ENCODE results near the gene PARP3. TPM values are rescaled to one million over a fixed set of nuclear protein-coding genes. Genes with fewer than 3 reads are reported as not detected.
A peak's percentile ranks its signal among the peaks of the same experiment; 100 is the strongest.
"Not testable (repeated sequence)": the region's sequence is repeated elsewhere in the genome, so short reads cannot be mapped to it uniquely, and the experiment has no call there.

PARP3 gene
- total RNA-seq, 1 donor from 2014 or later, result 12.7 TPM

DNA sequence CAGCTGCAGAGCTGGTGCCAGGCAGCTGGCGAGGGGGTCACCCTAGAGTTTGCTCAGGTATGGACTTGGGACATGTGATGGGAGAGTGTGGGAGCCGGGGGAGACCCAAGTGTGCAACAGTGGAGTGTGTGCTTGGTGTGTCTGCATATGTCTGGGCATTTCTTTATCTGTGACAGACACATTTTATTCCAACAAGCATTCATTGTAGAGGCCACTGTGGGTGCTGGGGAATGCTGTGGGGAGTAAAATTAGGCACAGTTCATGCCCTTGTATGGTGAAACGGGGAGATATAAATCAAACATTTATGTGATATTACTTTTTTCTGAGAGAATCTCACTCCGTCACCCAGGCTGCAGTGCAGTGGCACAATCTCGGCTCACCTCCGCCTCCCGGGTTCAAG is 45.4 kb downstream of the PARP3 start:
- no peak for DNase-seq
- Mint-ChIP-seq H3K4me1 (peaks cover 19% of the 10 kb centered on the region), H3K4me3 (no peak overlapping the region), H3K27me3 (no peaks in the 10 kb centered on the region), H3K36me3 (ENCODE audit: low read depth) (peaks cover 15% of the 10 kb centered on the region), H3K9me3 (no peaks in the 10 kb centered on the region), H3K27ac (no peak overlapping the region)
- intact Hi-C loops (cut with micrococcal nuclease), result loop anchor here (10.0 kb wide), 1 partner anchor 547 kb away; the partner anchor contains the start of genes NT5DC2 and UQCC5
- no peak for ATAC-seq (ENCODE audit: low read depth)
- TF ChIP-seq, protein P1, sequence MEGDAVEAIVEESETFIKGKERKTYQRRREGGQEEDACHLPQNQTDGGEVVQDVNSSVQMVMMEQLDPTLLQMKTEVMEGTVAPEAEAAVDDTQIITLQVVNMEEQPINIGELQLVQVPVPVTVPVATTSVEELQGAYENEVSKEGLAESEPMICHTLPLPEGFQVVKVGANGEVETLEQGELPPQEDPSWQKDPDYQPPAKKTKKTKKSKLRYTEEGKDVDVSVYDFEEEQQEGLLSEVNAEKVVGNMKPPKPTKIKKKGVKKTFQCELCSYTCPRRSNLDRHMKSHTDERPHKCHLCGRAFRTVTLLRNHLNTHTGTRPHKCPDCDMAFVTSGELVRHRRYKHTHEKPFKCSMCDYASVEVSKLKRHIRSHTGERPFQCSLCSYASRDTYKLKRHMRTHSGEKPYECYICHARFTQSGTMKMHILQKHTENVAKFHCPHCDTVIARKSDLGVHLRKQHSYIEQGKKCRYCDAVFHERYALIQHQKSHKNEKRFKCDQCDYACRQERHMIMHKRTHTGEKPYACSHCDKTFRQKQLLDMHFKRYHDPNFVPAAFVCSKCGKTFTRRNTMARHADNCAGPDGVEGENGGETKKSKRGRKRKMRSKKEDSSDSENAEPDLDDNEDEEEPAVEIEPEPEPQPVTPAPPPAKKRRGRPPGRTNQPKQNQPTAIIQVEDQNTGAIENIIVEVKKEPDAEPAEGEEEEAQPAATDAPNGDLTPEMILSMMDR (IDR thresholded peaks at IDR 0.05), result no peak
- ChIA-PET POLR2A (interaction anchor here (0.5 to 1.4 kb wide), 2 partner anchors 8 to 15 kb away, joined by 3 to 6 read pairs; partner anchors contain the start of gene RPL29), CTCF (no interaction called here)

DNA sequence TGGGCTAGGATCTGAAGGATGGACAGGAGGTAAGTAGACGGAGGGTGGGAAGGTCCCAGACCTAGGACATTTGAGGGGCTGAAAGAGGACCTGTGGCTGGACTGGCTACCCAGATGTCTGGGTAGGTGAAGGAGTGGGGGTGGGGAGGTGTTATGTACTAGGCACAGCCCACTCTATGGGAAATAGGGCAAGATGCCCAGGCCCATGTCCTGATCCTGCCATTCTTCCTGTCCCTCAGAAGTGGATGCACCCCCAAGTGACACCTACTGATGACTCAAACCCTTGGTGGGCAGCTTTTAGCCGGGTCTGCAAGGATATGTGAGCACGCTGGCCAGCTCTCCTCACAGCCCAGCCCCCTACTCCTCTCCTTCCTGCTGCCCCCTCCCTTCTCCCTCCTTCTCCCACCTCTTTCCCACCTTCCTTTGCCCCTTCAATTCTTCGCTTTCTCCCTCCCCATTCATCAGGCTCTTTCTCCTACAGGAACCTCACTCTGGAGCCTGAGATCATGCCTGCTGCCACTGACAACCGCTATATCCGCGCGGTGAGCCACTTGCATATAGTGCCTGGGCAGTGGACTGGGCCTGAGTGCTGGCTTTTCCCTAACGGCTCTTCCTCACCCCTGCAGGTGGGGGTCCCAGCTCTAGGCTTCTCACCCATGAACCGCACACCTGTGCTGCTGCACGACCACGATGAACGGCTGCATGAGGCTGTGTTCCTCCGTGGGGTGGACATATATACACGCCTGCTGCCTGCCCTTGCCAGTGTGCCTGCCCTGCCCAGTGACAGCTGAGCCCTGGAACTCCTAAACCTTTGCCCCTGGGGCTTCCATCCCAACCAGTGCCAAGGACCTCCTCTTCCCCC is 46.4 kb downstream of the PARP3 start:
- Mint-ChIP-seq H3K9me3 (no peaks in the 10 kb centered on the region), H3K36me3 (ENCODE audit: low read depth) (peaks cover 23% of the 10 kb centered on the region), H3K4me1 (peaks cover 20% of the 10 kb centered on the region), H3K27ac (peak overlapping the region; percentile 15), H3K4me3 (no peak overlapping the region), H3K27me3 (no peaks in the 10 kb centered on the region)
- intact Hi-C loops (cut with micrococcal nuclease), result loop anchor here (10.0 kb wide), 1 partner anchor 546 kb away; the partner anchor contains the start of genes NT5DC2 and UQCC5
- ChIA-PET CTCF (no interaction called here), POLR2A (no interaction called here)
- DNase-seq (no peak), ATAC-seq (ENCODE audit: low read depth) (no peak)
- TF ChIP-seq, protein P1 (IDR thresholded peaks at IDR 0.05), result no peak

DNA sequence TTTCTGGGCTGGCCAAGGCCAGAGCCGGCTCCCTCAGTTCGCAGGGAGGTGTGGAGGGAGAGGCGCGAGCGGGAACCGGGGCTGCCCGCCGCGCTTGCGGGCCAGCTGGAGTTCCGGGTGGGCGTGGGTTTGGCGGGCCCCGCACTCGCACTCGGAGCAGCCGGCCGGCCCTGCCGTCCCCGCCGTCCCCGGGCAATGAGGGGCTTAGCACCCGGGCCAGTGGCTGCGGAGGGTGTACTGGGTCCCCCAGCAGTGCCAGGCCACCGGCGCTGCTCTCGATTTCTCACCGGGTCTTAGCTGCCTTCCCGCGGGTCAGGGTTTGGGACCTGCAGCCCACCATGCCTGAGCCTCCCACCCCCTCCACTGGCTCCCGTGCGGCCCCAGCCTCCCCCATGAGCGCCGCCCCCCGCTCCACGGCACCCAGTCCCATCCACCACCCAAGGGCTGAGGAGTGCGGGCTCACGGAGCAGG is 48.4 kb downstream of the PARP3 start:
- POLR2A ChIA-PET, result interaction anchor here (0.7 to 2.9 kb wide), 2 partner anchors 9 to 255 kb away, joined by 4 to 36 read pairs; partner anchors contain the start of gene ACY1
- intact Hi-C loops (cut with micrococcal nuclease), result not testable (repeated sequence)

DNA sequence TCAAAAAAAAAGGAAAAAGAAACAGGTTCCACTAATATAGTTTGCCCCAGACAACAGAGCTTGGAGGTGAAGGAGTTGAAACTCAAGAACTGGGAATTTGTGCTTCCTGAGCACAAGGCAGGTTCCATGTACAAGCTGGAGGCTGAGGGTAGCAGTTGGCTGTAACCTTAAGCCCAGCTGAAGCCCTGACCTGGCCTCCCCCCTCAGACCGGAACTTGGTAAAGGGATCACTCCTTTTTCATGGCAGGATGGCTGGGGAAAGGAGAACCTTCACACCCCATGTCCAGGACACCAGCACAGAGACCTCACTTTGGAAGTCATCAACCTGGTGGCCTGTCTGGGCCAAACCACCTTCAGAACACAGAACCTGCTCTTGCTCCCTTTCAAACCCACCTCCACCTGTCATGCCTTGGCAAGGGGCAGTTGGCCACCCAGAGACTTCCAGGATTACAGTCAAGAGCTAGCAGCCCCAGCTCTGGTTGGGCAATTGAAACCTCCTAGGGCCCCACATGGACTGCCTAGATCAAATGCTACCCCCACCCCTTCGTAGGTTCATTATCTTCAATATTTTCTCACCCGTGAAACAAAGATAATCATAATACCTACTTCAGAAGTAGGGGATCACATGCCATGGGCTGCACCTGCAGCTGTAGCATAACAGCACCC is 50.0 kb downstream of the PARP3 start:
- no peaks in the 10 kb centered on the region for H3K27me3 Mint-ChIP-seq
- TF ChIP-seq, protein P1 (IDR thresholded peaks at IDR 0.05), result no peak
- no peaks in the 10 kb centered on the region for H3K9me3 Mint-ChIP-seq
- ChIA-PET POLR2A (interaction anchor here (1.0 to 2.9 kb wide), 3 partner anchors 10 to 51 kb away, joined by 5 to 36 read pairs (median 6); partner anchors contain the start of genes ABHD14B, ACY1, PARP3 and RRP9), CTCF (interaction anchor here (0.8 to 1.3 kb wide), 4 partner anchors 9 to 50 kb away, joined by 3 to 4 read pairs (median 3); partner anchors contain the start of genes ABHD14B, ACY1, PARP3 and RRP9)
- H3K4me3 Mint-ChIP-seq, result no peak overlapping the region
- DNase-seq (no peak), ATAC-seq (ENCODE audit: low read depth) (no peak)
- H3K36me3 Mint-ChIP-seq (ENCODE audit: low read depth), result peaks cover 47% of the 10 kb centered on the region
- H3K4me1 Mint-ChIP-seq, result peaks cover 37% of the 10 kb centered on the region
- H3K27ac Mint-ChIP-seq, result no peak overlapping the region
- intact Hi-C loops (cut with micrococcal nuclease), result no loop called here

More for the DNA sequence above, 48.4 kb downstream of the PARP3 start:
- DNase-seq; H3K27ac Mint-ChIP-seq; H3K27me3 Mint-ChIP-seq; H3K4me3 Mint-ChIP-seq; CTCF ChIA-PET; H3K9me3 Mint-ChIP-seq; ATAC-seq (ENCODE audit: low read depth): not testable (repeated sequence)
- Mint-ChIP-seq H3K36me3 (ENCODE audit: low read depth) (peaks cover 44% of the 10 kb centered on the region), H3K4me1 (peaks cover 33% of the 10 kb centered on the region)

DNA sequence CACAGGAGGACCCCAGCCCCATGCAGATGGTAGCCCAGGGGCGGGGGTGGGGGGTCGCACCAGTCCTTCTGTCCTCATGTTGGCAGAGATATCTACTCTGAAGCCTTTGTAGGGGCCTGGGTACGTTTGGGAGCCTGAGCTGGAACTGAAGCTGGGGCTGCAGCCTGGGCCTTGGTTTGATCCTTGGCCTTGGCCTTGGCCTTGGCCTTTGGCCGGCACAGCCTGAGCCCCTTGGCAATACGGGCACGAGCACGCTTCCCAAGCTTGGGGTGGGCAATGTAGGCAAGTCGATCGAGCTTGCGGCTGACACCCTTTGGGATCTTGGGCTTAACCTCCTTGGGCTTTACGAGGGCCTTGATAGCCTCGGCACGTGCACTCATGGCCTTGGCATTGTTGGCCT is 51.5 kb downstream of the PARP3 start:
- H3K27me3 Mint-ChIP-seq; DNase-seq; H3K27ac Mint-ChIP-seq; ATAC-seq (ENCODE audit: low read depth); CTCF ChIA-PET; H3K9me3 Mint-ChIP-seq; intact Hi-C loops (cut with micrococcal nuclease): not testable (repeated sequence)
- Mint-ChIP-seq H3K36me3 (ENCODE audit: low read depth) (peaks cover 47% of the 10 kb centered on the region), H3K4me3 (peak overlapping the region; percentile 100), H3K4me1 (peaks cover 37% of the 10 kb centered on the region)
- POLR2A ChIA-PET, result interaction anchor here (2.5 to 2.9 kb wide), 2 partner anchors 11 to 12 kb away, joined by 36 to 58 read pairs; partner anchors contain the start of gene ACY1

All from activated B cell treated with CpG ODN at 0.5 μM for 24 hours (primary cell).